GM10248 (cell line): Measurements from ENCODE around the gene ITGA11.

ENCODE experiments used
- CTCF ChIA-PET: fragments of 300-600 bp; sonication (Branson Sonifier 250); formaldehyde crosslinking; extraction: SDS; loops from one replicate; lab custom pipeline; 2021; ENCODE audit warnings: antibody characterized with exemption; lab: Yijun Ruan, JAX
- POLR2A ChIA-PET: fragments of 350-650 bp; sonication (Branson Sonifier 250); formaldehyde crosslinking; extraction: SDS; loops from one replicate; lab custom pipeline; 2020; ENCODE audit warnings: antibody characterized with exemption; lab: Yijun Ruan, JAX
- DNase-seq: peaks from one replicate; pipeline ENCODE4 v3.0.0; 2012; ENCODE audit errors: extremely low spot score
- CTCF ChIP-seq: IDR thresholded peaks from 2 replicates; pipeline ENCODE4 v1.5.1; 2012; ENCODE audit warnings: mild to moderate bottlenecking, low read depth; ENCODE audit errors: extremely low read depth, missing control alignments, control extremely low read depth

ITGA11 gene

GRCh38 chr15:68415501-68416157 lies 16.3 kb downstream of the ITGA11 start:
- ChIA-PET POLR2A (no interaction called here), CTCF (no interaction called here)
- DNase-seq: no peak
- no peak for TF ChIP-seq CTCF

- DNase-seq: no peak
- CTCF ChIA-PET: no interaction called here
- no peak for TF ChIP-seq CTCF
- POLR2A ChIA-PET: no interaction called here
These were observed 16.9 kb downstream of the ITGA11 start for GRCh38 chr15:68415061-68415460.

- TF ChIP-seq CTCF: no peak
- DNase-seq: no peak
- POLR2A ChIA-PET: no interaction called here
- CTCF ChIA-PET: no interaction called here
These were observed 17.4 kb downstream of the ITGA11 start for GRCh38 chr15:68414591-68414990.

- POLR2A ChIA-PET: no interaction called here
- no peak for TF ChIP-seq CTCF
- CTCF ChIA-PET: no interaction called here
These were observed 17.8 kb downstream of the ITGA11 start for GRCh38 chr15:68414206-68414555.

GRCh38 chr15:68413363-68414205 lies 18.4 kb downstream of the ITGA11 start:
- TF ChIP-seq CTCF: no peak
- POLR2A ChIA-PET: no interaction called here
- no peak for DNase-seq
- CTCF ChIA-PET: interaction anchor here (1.9 to 2.1 kb wide), 2 partner anchors 14 to 137 kb away, joined by 5 read pairs; no protein-coding TSS in a partner anchor

More at GRCh38 chr15:68414206-68414555, 17.8 kb downstream of the ITGA11 start:
- DNase-seq: no peak

GRCh38 chr15:68412218-68412617 lies 19.7 kb downstream of the ITGA11 start:
- ChIA-PET POLR2A (no interaction called here), CTCF (interaction anchor here (1.9 to 2.1 kb wide), 2 partner anchors 16 to 138 kb away, joined by 5 read pairs; no protein-coding TSS in a partner anchor)
- no peak for TF ChIP-seq CTCF
- no peak for DNase-seq
